Loucy (cell line): Measurements from ENCODE around the gene POLR2H.

ENCODE experiments used
- H2AFZ ChIP-seq: fragments of 200-600 bp; sonication (generic); 2 replicates; pipeline ENCODE4 v1.6.0; 2016; ENCODE audit warnings: antibody characterized with exemption, mild to moderate bottlenecking, low read length, moderate library complexity
- H3F3A ChIP-seq: fragments of 200-600 bp; 2 replicates; pipeline ENCODE4 v1.6.0; 2016; ENCODE audit warnings: antibody characterized with exemption, low read depth, mild to moderate bottlenecking
- H3K27me3 ChIP-seq: fragments of 200-600 bp; sonication (generic); 2 replicates; pipeline ENCODE4 v1.6.1; 2014; ENCODE audit warnings: low read length, mild to moderate bottlenecking; ENCODE audit not compliant: insufficient read depth, poor library complexity, severe bottlenecking
- H3K36me3 ChIP-seq: fragments of 200-600 bp; sonication (generic); 2 replicates; pipeline ENCODE4 v1.6.1; 2016; ENCODE audit warnings: low read length; ENCODE audit not compliant: insufficient read depth
- H3K4me1 ChIP-seq: fragments of 200-600 bp; sonication (generic); 2 replicates; pipeline ENCODE4 v1.5.1; 2014; ENCODE audit warnings: low read length, mild to moderate bottlenecking; ENCODE audit not compliant: insufficient read depth, poor library complexity, severe bottlenecking
- H3K4me2 ChIP-seq: fragments of 200-600 bp; sonication (generic); 2 replicates; pipeline ENCODE4 v1.6.0; 2014; ENCODE audit warnings: antibody characterized with exemption, low read length, low read depth, mild to moderate bottlenecking; ENCODE audit not compliant: poor library complexity, severe bottlenecking
- H3K4me3 ChIP-seq: fragments of 200-600 bp; sonication (generic); 2 replicates; pipeline ENCODE4 v1.5.1; 2014; ENCODE audit warnings: low read length, mild to moderate bottlenecking, mixed read lengths; ENCODE audit not compliant: poor library complexity, severe bottlenecking
- H3K79me2 ChIP-seq: fragments of 200-600 bp; sonication (generic); 2 replicates; pipeline ENCODE4 v1.6.1; 2014; ENCODE audit warnings: low read length; ENCODE audit not compliant: insufficient read depth
- H3K9ac ChIP-seq: fragments of 200-600 bp; sonication (generic); 2 replicates; pipeline ENCODE4 v1.6.0; 2014; ENCODE audit warnings: mild to moderate bottlenecking, low read depth, low read length, moderate library complexity; ENCODE audit not compliant: poor library complexity, severe bottlenecking
- H3K9me2 ChIP-seq: fragments of 200-600 bp; sonication (generic); replicated peaks from 2 replicates; pipeline ENCODE4 v1.6.1; 2016; ENCODE audit warnings: low read depth, low read length, mixed read lengths
- H3K9me3 ChIP-seq: fragments of 200-600 bp; sonication (generic); 2 replicates; pipeline ENCODE4 v1.6.1; 2014; ENCODE audit warnings: mild to moderate bottlenecking, antibody characterized with exemption, low read length, low read depth; ENCODE audit not compliant: insufficient read depth
- H4K20me1 ChIP-seq: fragments of 200-600 bp; sonication (generic); 2 replicates; pipeline ENCODE4 v1.6.0; 2014; ENCODE audit warnings: antibody characterized with exemption, low read length, mild to moderate bottlenecking; ENCODE audit not compliant: insufficient read depth, poor library complexity, severe bottlenecking
- CTCF ChIP-seq: fragments of 200-600 bp; sonication (generic); conservative IDR thresholded peaks from 2 replicates; pipeline ENCODE4 v1.5.1; 2014; ENCODE audit warnings: mild to moderate bottlenecking, antibody characterized with exemption, low read length
- EZH2phosphoT487 ChIP-seq: fragments of 200-600 bp; IDR thresholded peaks from 2 replicates; pipeline ENCODE4 v1.6.1; 2018; ENCODE audit warnings: antibody characterized with exemption, mild to moderate bottlenecking, moderate library complexity, borderline replicate concordance

The POLR2H gene

DNA sequence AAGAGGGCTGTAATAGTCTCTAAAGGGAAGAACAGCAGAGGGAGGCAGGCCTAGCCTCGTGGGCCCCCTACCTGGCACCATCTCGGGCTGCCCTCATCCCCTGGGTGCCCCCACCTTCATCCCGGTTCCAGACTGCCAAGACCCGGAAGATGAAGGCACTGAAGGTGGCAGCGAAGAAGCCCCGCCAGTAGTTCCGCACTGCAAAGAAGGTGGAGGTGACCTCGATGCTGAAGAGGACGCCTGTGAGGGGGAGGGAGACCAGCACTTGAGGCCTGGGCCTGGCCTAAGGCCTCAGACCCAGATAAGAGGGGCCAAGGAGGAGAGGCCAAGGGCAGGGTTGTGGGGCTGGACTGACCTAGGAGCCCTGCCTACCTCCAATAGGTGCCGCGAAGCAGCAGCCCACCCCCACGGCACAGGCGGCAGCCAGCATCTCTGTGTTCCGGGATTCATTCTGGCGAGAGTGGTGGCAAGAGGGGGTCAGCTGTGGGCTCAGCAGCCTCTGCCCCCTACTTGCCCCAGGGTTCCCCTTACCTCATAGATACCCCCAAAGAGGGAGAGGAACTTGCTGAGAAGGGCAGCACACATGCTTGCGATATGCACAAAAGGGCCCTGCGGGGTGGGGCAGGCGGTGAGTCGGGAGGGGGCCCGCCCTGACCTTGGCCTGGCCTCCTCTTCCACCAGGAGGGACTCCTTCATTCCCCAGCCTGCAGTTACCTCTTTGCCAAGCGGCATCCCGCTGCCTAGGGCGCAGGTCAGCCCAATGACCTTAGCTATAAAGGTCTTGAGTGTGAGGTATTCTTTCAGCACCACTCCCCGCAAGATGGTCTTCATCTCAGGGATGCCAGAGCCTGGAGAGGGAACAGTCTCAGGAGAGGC lies 4.0 kb upstream of the POLR2H start:
- TF ChIP-seq CTCF (no peak), EZH2phosphoT487 (no peak)
- H2AFZ ChIP-seq = no peak overlapping the region
- no peaks in the 10 kb centered on the region for H3K36me3 ChIP-seq
- H3K9me2 ChIP-seq = no peaks in the 10 kb centered on the region
- peaks cover 15% of the 10 kb centered on the region; the same call in 1 of the 2 replicates for H3K79me2 ChIP-seq
- no peaks in the 10 kb centered on the region for H3F3A ChIP-seq
- no peaks in the 10 kb centered on the region for H3K9me3 ChIP-seq
- no peak overlapping the region for H3K4me3 ChIP-seq
- H4K20me1 ChIP-seq = no peaks in the 10 kb centered on the region
- H3K27me3 ChIP-seq = no peaks in the 10 kb centered on the region
- H3K9ac ChIP-seq = no peak overlapping the region
- H3K4me1 ChIP-seq = peaks cover 10% of the 10 kb centered on the region
- no peak overlapping the region for H3K4me2 ChIP-seq

DNA sequence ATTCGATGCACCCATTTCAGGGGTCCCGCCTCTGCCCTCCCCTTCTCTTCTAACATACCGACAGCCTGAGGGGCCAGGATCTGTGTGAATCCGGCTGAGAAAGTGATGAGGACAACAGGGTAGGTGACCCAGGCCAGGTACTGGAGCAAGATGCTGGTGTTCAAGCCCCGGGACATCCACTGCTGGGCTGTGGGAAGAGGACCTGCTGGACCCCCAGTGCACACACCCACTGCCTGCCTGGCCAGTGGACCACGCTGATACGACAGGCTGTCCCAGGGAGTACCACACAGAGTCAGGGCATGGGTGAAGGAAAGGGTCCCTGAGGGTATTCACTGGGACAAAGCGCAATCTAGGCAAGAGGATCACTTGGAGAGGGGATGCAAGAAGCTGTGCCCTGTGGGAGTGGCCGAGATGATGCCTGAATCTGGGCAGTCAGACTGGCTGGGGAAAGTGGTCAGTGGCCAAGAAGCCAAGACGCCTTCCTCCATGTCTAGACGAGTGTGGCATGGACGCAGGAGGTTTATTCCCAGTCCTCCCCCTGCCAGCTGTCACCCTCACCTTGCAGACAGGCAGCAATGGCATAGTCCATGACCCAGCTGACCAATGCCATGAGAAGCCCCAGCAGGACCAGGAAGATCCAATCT lies 3.3 kb upstream of the POLR2H start:
- no peaks in the 10 kb centered on the region for H3K9me2 ChIP-seq
- no peaks in the 10 kb centered on the region for H3K27me3 ChIP-seq
- H4K20me1 ChIP-seq = no peaks in the 10 kb centered on the region
- H2AFZ ChIP-seq = no peak overlapping the region
- H3K36me3 ChIP-seq = no peaks in the 10 kb centered on the region
- no peak overlapping the region for H3K4me3 ChIP-seq
- no peaks in the 10 kb centered on the region for H3K9me3 ChIP-seq
- H3F3A ChIP-seq = no peaks in the 10 kb centered on the region
- peaks cover 15% of the 10 kb centered on the region; the same call in 1 of the 2 replicates for H3K79me2 ChIP-seq
- no peak overlapping the region for H3K4me2 ChIP-seq
- H3K4me1 ChIP-seq = peaks cover 10% of the 10 kb centered on the region
- no peak overlapping the region for H3K9ac ChIP-seq
- TF ChIP-seq EZH2phosphoT487 (no peak), CTCF (no peak)

DNA sequence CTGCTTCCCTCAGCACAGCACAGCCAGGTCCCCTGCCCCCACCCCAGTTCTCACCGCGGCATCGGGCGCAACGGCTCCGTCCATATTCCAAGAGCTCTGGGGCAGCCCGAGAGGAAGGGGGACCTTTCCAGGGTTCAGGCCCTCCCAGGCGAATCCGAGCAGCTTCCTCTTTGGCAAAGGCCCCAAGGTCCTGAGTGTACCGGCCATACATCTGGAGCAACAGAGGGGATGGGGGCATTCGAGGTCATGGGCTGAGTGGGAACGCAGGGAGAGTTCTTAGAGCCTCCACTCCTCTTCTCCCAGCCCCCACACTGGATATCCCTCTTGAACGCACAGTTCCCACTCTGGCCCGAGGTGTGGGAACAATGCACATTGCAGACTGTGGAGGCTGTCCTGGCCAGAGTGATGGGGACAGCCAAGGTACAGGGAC lies 2.6 kb upstream of the POLR2H start:
- H3K27me3 ChIP-seq = no peaks in the 10 kb centered on the region
- H3K9ac ChIP-seq = no peak overlapping the region
- peaks cover 10% of the 10 kb centered on the region for H3K4me1 ChIP-seq

More for the DNA sequence above, 2.6 kb upstream of the POLR2H start:
- Histone ChIP-seq H3K79me2 (peaks cover 22% of the 10 kb centered on the region), H3K36me3 (no peaks in the 10 kb centered on the region), H2AFZ (no peak overlapping the region), H3F3A (no peaks in the 10 kb centered on the region), H3K9me3 (no peaks in the 10 kb centered on the region), H3K4me3 (no peak overlapping the region), H3K4me2 (no peak overlapping the region), H4K20me1 (peaks cover 2% of the 10 kb centered on the region), H3K9me2 (no peaks in the 10 kb centered on the region)
- TF ChIP-seq CTCF = no peak
- TF ChIP-seq EZH2phosphoT487 = no peak
